NCI-H1930 (cell line): ENCODE results near the gene TMCO4.
"Not testable (repeated sequence)": the region's sequence is repeated elsewhere in the genome, so short reads cannot be mapped to it uniquely, and the experiment has no call there.

Experiments used
- DNase-seq, 2 experiments: peaks; one replicate each; lab custom pipeline; 2025; lab: John Stamatoyannopoulos, UW

Gene TMCO4

GRCh38 chr1:19813643-19813960 lies 13.9 kb upstream of the TMCO4 start:
- DNase-seq = no peak

GRCh38 chr1:19812875-19813642 lies 13.3 kb upstream of the TMCO4 start:
- no peak for DNase-seq

- peak; percentile 9 to 39 for DNase-seq
These were observed 11.6 kb upstream of the TMCO4 start for GRCh38 chr1:19811206-19811851.

GRCh38 chr1:19809044-19809750 lies 9.5 kb upstream of the TMCO4 start:
- DNase-seq = no peak

GRCh38 chr1:19808351-19808750 lies 8.6 kb upstream of the TMCO4 start:
- no peak for DNase-seq

GRCh38 chr1:19804831-19805251 lies 5.1 kb upstream of the TMCO4 start:
- no peak for DNase-seq

- DNase-seq = no peak
These were observed 2.6 kb upstream of the TMCO4 start for GRCh38 chr1:19802269-19802668.

GRCh38 chr1:19800076-19800804 lies 524 bp upstream of the TMCO4 start:
- DNase-seq = peak in 1 of 2 experiments; percentile 2

- no peak for DNase-seq
These were observed 1.1 kb downstream of the TMCO4 start for GRCh38 chr1:19798486-19799229.

GRCh38 chr1:19797827-19798226 lies 1.9 kb downstream of the TMCO4 start:
- no peak for DNase-seq

- DNase-seq = no peak
These were observed 5.1 kb downstream of the TMCO4 start for GRCh38 chr1:19794583-19794982.

- DNase-seq = no peak
These were observed 6.2 kb downstream of the TMCO4 start for GRCh38 chr1:19793360-19794046.

GRCh38 chr1:19792237-19793002 lies 7.3 kb downstream of the TMCO4 start:
- DNase-seq = no peak

GRCh38 chr1:19790061-19790975 lies 9.4 kb downstream of the TMCO4 start:
- DNase-seq = not testable (repeated sequence)

- no peak for DNase-seq
These were observed 12.7 kb downstream of the TMCO4 start for GRCh38 chr1:19786988-19787423.

GRCh38 chr1:19785660-19786059 lies 14.1 kb downstream of the TMCO4 start:
- DNase-seq = no peak

GRCh38 chr1:19780267-19780877 lies 19.3 kb downstream of the TMCO4 start:
- no peak for DNase-seq

GRCh38 chr1:19776933-19777332 lies 22.8 kb downstream of the TMCO4 start:
- DNase-seq = no peak

- no peak for DNase-seq
These were observed 23.4 kb downstream of the TMCO4 start for GRCh38 chr1:19776287-19776686.
